A549 (cell line): ENCODE measurements around the gene TM4SF20. TPM values are rescaled to one million over a fixed set of nuclear protein-coding genes. Genes with fewer than 3 reads are reported as not detected.

ENCODE experiments used
- ATAC-seq, 2 experiments: fragments of 200-7000 bp in 1 of 2; fragments of >200 bp in 1 of 2; cut with Nextera tagmentation in 1 of 2; cut with Tn5 transposase in 1 of 2; 3 replicates each; pipeline versions ENCODE4 v1.8.0 to v1.9.1; 2018 to 2020; ENCODE audit warnings: mild to moderate bottlenecking in 1 of 2, moderate library complexity in 1 of 2
- CTCF ChIA-PET: fragments of 300-600 bp; sonication (Branson Sonifier 250); formaldehyde crosslinking; extraction: SDS; loops from one replicate; lab custom pipeline; 2021; ENCODE audit warnings: antibody characterized with exemption, inconsistent platforms; lab: Yijun Ruan, JAX
- POLR2A ChIA-PET: fragments of 350-600 bp; formaldehyde crosslinking; extraction: SDS; loops from one replicate; lab custom pipeline; 2021; ENCODE audit warnings: antibody characterized with exemption, inconsistent platforms; lab: Yijun Ruan, JAX
- DNase-seq, 2 experiments: peaks; one replicate each; pipeline versions ENCODE4 v3.0.0 to v3.0.0-alpha.2; 2011 to 2016; ENCODE audit warnings: low read depth in 1 of 2, low spot score in 1 of 2
- FAIRE-seq: peaks from 2 replicates; lab custom pipeline; 2011; peaks lifted over from hg19 to GRCh38; lab: Jason Lieb, UNC
- H3K27ac ChIP-seq, 2 experiments: fragments of >200 bp; sonication (Bioruptor Twin); formaldehyde crosslinking; 3 replicates each; pipeline ENCODE4 v1.5.1; 2016 to 2017
- H3K4me1 ChIP-seq: fragments of >200 bp; sonication (Bioruptor Twin); formaldehyde crosslinking; 3 replicates; pipeline ENCODE4 v1.6.1; 2016
- H3K4me2 ChIP-seq: fragments of >200 bp; sonication (Bioruptor Twin); formaldehyde crosslinking; 3 replicates; pipeline ENCODE4 v1.6.1; 2016
- H3K4me3 ChIP-seq: fragments of >200 bp; sonication (Bioruptor Twin); formaldehyde crosslinking; 3 replicates; pipeline ENCODE4 v1.5.1; 2016
- H3K9me3 ChIP-seq: fragments of >200 bp; sonication (Bioruptor Twin); formaldehyde crosslinking; 3 replicates; pipeline ENCODE4 v1.6.1; 2016
- CEBPB ChIP-seq, 2 experiments: fragments of >200 bp in 1 of 2; sonication (Bioruptor Twin) in 1 of 2; formaldehyde crosslinking in 1 of 2; IDR thresholded peaks; 2 replicates each; pipeline ENCODE4 v1.6.1; 2012 to 2016
- CHD2 ChIP-seq: fragments of 150-350 bp; IDR thresholded peaks from 2 replicates; pipeline ENCODE4 v1.6.1; 2014; ENCODE audit warnings: low read length; ENCODE audit not compliant: partially characterized antibody
- EP300 ChIP-seq, 2 experiments: fragments of >200 bp; sonication (Bioruptor Twin); formaldehyde crosslinking; IDR thresholded peaks; 2 replicates in 1 of 2; 3 replicates in 1 of 2; pipeline ENCODE4 v1.6.1; 2016 to 2017
- ESRRA ChIP-seq: fragments of 150-350 bp; IDR thresholded peaks from 2 replicates; pipeline ENCODE4 v1.6.1; 2014; ENCODE audit warnings: mild to moderate bottlenecking, low read length, borderline replicate concordance
- FOSB ChIP-seq: fragments of 250-450 bp; sonication (Bioruptor Pico); IDR thresholded peaks from 2 replicates; pipeline ENCODE4 v1.5.0; 2020; ENCODE audit warnings: mild to moderate bottlenecking, moderate library complexity
- GATA3 ChIP-seq: IDR thresholded peaks from 2 replicates; pipeline ENCODE4 v1.6.1; 2012; ENCODE audit warnings: borderline replicate concordance
- HDAC2 ChIP-seq: fragments of 200-600 bp; sonication (generic); IDR thresholded peaks from 2 replicates; pipeline ENCODE4 v1.6.1; 2016
- HOXA7 ChIP-seq: fragments of 250-450 bp; sonication (Bioruptor Pico); IDR thresholded peaks from 2 replicates; pipeline ENCODE4 v1.5.0; 2020; ENCODE audit warnings: mild to moderate bottlenecking, moderate library complexity
- HOXB5 ChIP-seq: fragments of 250-450 bp; sonication (Bioruptor Pico); IDR thresholded peaks from 2 replicates; pipeline ENCODE4 v1.5.0; 2020; ENCODE audit warnings: mild to moderate bottlenecking, moderate library complexity
- JUNB ChIP-seq: fragments of >200 bp; sonication (Bioruptor Twin); formaldehyde crosslinking; IDR thresholded peaks from 2 replicates; pipeline ENCODE4 v1.6.1; 2016
- MAFK ChIP-seq: fragments of 450-650 bp; IDR thresholded peaks from 2 replicates; pipeline ENCODE4 v1.6.1; 2014; ENCODE audit not compliant: partially characterized antibody
- POLR2A ChIP-seq: IDR thresholded peaks from 2 replicates; pipeline ENCODE4 v1.6.1; 2012; ENCODE audit warnings: mild to moderate bottlenecking, low read length
- RARB ChIP-seq: fragments of 250-450 bp; sonication (Bioruptor Pico); IDR thresholded peaks from 2 replicates; pipeline ENCODE4 v1.8.0; 2021; ENCODE audit warnings: mild to moderate bottlenecking, moderate library complexity
- RCOR1 ChIP-seq: fragments of 150-350 bp; IDR thresholded peaks from 2 replicates; pipeline ENCODE4 v1.6.1; 2014; ENCODE audit warnings: antibody characterized with exemption, low read length, low read depth
- RNF2 ChIP-seq: fragments of 200-600 bp; sonication (generic); IDR thresholded peaks from 2 replicates; pipeline ENCODE4 v1.6.1; 2016; ENCODE audit warnings: low read depth, mild to moderate bottlenecking, antibody characterized with exemption, moderate library complexity, borderline replicate concordance
- SMC3 ChIP-seq: fragments of >200 bp; sonication (Bioruptor Twin); formaldehyde crosslinking; IDR thresholded peaks from 3 replicates; pipeline ENCODE4 v1.6.1; 2018; ENCODE audit warnings: inconsistent platforms
- TFCP2L1 ChIP-seq: fragments of 250-450 bp; sonication (Bioruptor Pico); IDR thresholded peaks from 2 replicates; pipeline ENCODE4 v1.5.0; 2021; ENCODE audit warnings: mild to moderate bottlenecking
- TP53 ChIP-seq: fragments of 250-450 bp; sonication (Bioruptor Pico); IDR thresholded peaks from 2 replicates; pipeline ENCODE4 v1.5.0; 2021; ENCODE audit warnings: mild to moderate bottlenecking, moderate library complexity
- ZFP36 ChIP-seq: fragments of 450-650 bp; IDR thresholded peaks from 2 replicates; pipeline ENCODE4 v1.6.1; 2014; ENCODE audit warnings: borderline replicate concordance; ENCODE audit not compliant: partially characterized antibody
- ZSCAN20 ChIP-seq: fragments of 250-450 bp; sonication (Bioruptor Pico); IDR thresholded peaks from 2 replicates; pipeline ENCODE4 v1.8.0; 2022; ENCODE audit warnings: mild to moderate bottlenecking, moderate library complexity
- WGBS: methylation state at CpG from one replicate; pipeline ENCODE4 v1.1.6; 2017; ENCODE audit errors: missing lambda C conversion rate; 5-methylcytosine and 5-hydroxymethylcytosine counted together
- polyA plus RNA-seq, 4 experiments: library from polyadenylated mRNA; depleted of rRNA in 3 of 4; stranded (reverse); fragments of >200 nt; fragmentation: RNase III in 1 of 4; extraction: RNeasy Plus Mini Kit Qiagen cat#74134 plus additional on column Dnase treatment in 1 of 4; gene quantifications; 2 replicates in 3 of 4; 3 replicates in 1 of 4; pipeline ENCODE4 v1.2.3, GENCODE V29; 2011 to 2017
- TF ChIP-seq, protein P1 (sequence below): fragments of 200-600 bp; sonication (generic); IDR thresholded peaks from 2 replicates; pipeline ENCODE4 v1.6.1; 2016; ENCODE audit warnings: antibody characterized with exemption, mild to moderate bottlenecking, moderate library complexity
- TF ChIP-seq, protein P2 (sequence below): fragments of 450-650 bp; IDR thresholded peaks from 2 replicates; pipeline ENCODE4 v1.6.1; 2014; ENCODE audit warnings: antibody characterized with exemption

The TM4SF20 gene
- polyA plus RNA-seq, 2 of the 4 experiments (the other 2 are of a cell fraction), result 59.3 to 136 TPM

DNA sequence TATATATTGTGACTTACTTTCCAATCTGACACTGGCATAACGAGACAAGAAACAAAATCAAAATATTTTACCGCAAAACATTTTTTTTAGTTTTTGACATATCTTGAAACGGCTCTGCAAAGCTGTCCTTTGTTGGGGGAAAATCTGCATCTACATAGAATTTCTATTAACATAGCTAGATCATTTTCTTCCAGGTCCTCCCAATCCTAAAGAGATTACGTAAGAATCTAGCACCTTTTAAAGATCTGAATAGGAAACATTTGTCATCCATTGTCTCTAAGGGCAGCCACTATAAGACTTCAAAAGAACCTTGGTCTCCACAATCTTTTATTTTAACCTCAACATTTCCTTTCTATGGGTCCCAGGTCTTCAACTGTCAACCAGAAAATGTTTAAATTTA, 55.3 kb downstream of the TM4SF20 start:
- no peak for DNase-seq
- WGBS, result 92% methylated on average over 4 of the region's 4 CpGs
- no peak for FAIRE-seq
- ATAC-seq, result no peak
- ChIA-PET POLR2A (no interaction called here), CTCF (interaction anchor here (1.7 kb wide), 1 partner anchor 443 kb away, joined by 5 read pairs; no protein-coding TSS in a partner anchor)
- H3K9me3 ChIP-seq, result peaks cover 3% of the 10 kb centered on the region; the same call in 1 of the 3 replicates
- peak overlapping the region in 1 of 2 experiments; percentile 97; a peak in 3 of 6 replicates for H3K27ac ChIP-seq
- peak overlapping the region; percentile 75 for H3K4me2 ChIP-seq
- H3K4me3 ChIP-seq, result no peak overlapping the region; the same call in 2 of the 3 replicates
- H3K4me1 ChIP-seq, result peaks cover 23% of the 10 kb centered on the region
- TF ChIP-seq RCOR1 (no peak), JUNB (no peak), HDAC2 (no peak), EP300 (IDR thresholded peaks at IDR 0.05) (no peak), POLR2A (no peak), FOSB (CRISPR knock-in tag) (no peak), ZFP36 (no peak), ESRRA (no peak), TP53 (no peak)

DNA sequence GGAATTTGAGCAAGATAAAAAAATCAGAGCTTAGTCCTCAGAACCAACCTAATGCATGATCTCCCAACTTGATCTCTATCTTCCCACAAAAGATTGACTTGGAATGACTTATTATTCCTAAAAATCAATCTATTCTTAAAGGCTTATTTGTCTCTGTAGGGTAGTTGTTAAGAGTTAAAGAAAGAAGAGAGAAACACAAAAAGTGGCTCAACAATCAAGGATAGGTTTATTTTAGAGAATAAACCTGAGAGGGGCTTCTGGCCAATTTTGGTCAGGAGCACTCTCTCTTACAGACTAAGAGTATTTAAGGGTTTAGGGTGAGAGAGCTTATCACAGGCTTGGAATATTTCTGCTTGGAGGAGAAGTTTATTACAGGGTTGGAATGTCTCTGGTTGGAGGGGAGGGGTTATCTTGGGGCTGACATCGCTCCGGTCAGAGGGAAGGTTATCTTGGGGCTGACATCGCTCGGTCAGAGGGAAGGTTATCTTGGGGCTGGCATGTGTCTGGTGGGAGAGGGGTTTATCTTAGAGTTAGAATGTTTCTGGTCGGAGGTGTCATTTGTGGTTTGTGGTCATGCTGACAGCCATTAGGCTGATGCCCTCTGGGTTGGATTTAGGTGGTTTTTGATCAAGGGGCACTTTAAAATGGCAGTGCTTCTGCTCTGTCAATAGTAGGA, 56.4 kb downstream of the TM4SF20 start:
- Histone ChIP-seq H3K4me3 (no peak overlapping the region), H3K27ac (no peak overlapping the region), H3K9me3 (peaks cover 3% of the 10 kb centered on the region; the same call in 1 of the 3 replicates), H3K4me2 (no peak overlapping the region), H3K4me1 (peaks cover 12% of the 10 kb centered on the region)
- 93% methylated on average over 5 of the region's 5 CpGs for WGBS
- no peak for FAIRE-seq
- TF ChIP-seq, protein P1, sequence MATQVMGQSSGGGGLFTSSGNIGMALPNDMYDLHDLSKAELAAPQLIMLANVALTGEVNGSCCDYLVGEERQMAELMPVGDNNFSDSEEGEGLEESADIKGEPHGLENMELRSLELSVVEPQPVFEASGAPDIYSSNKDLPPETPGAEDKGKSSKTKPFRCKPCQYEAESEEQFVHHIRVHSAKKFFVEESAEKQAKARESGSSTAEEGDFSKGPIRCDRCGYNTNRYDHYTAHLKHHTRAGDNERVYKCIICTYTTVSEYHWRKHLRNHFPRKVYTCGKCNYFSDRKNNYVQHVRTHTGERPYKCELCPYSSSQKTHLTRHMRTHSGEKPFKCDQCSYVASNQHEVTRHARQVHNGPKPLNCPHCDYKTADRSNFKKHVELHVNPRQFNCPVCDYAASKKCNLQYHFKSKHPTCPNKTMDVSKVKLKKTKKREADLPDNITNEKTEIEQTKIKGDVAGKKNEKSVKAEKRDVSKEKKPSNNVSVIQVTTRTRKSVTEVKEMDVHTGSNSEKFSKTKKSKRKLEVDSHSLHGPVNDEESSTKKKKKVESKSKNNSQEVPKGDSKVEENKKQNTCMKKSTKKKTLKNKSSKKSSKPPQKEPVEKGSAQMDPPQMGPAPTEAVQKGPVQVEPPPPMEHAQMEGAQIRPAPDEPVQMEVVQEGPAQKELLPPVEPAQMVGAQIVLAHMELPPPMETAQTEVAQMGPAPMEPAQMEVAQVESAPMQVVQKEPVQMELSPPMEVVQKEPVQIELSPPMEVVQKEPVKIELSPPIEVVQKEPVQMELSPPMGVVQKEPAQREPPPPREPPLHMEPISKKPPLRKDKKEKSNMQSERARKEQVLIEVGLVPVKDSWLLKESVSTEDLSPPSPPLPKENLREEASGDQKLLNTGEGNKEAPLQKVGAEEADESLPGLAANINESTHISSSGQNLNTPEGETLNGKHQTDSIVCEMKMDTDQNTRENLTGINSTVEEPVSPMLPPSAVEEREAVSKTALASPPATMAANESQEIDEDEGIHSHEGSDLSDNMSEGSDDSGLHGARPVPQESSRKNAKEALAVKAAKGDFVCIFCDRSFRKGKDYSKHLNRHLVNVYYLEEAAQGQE, result no peak
- no peak for TF ChIP-seq ZSCAN20 (CRISPR knock-in tag)
- no peak for TF ChIP-seq MAFK
- TF ChIP-seq RNF2, result no peak
- TF ChIP-seq CEBPB (IDR thresholded peaks at IDR 0.05), result no peak
- no peak for TF ChIP-seq RARB (CRISPR knock-in tag)
- TF ChIP-seq SMC3, result no peak
- no peak for TF ChIP-seq CHD2
- no peak for TF ChIP-seq POLR2A
- TF ChIP-seq HOXB5 (CRISPR knock-in tag), result no peak
- no peak for TF ChIP-seq TFCP2L1 (CRISPR knock-in tag)
- no peak for TF ChIP-seq HOXA7 (CRISPR knock-in tag)
- no peak for DNase-seq
- ChIA-PET CTCF (interaction anchor here (0.6 kb wide), 1 partner anchor 79 kb away, joined by 4 read pairs; no protein-coding TSS in a partner anchor), POLR2A (no interaction called here)
- ATAC-seq, result no peak

DNA sequence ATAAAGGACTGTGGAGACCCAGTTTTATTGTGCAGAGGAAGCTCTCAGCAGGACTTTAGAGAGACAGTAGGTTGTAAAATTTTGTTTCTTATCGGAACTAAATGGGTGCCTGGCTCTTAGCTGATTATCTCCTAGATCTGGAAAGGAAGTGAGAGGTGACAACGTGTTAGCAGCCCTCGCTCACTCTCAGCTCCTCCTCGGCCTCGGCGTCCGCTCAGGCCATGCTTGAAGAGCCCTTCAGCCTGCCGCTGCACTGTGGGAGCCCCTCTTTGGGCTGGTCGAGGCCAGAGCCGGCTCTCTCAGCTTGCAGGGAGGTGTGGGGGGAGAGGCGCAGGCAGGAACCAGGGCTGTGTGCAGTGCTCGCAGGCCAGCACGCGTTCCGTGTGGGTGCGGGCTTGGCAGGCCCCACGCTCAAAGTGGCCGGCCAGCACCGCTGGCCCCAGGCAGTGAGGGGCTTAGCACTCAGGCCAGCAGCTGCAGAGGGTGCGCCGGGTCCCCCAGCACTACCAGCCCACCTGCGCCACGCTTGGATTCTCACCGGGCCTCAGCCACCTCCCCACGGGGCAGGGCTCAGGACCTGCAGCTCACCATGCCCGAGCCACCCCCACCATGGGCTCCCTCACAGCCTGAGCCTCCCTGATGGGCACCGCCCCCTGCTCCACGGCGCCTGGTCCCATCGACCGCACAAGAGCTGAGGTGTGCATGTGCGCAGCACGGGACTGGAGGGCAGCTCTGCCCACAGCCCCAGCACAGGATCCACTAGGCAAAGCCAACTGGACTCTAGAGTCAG, 58.6 kb downstream of the TM4SF20 start:
- TF ChIP-seq SMC3 (no peak), RNF2 (no peak), GATA3 (no peak)
- TF ChIP-seq, protein P2, sequence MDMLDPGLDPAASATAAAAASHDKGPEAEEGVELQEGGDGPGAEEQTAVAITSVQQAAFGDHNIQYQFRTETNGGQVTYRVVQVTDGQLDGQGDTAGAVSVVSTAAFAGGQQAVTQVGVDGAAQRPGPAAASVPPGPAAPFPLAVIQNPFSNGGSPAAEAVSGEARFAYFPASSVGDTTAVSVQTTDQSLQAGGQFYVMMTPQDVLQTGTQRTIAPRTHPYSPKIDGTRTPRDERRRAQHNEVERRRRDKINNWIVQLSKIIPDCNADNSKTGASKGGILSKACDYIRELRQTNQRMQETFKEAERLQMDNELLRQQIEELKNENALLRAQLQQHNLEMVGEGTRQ, result no peak
- ChIA-PET CTCF (no interaction called here), POLR2A (interaction anchor here (0.5 kb wide), 1 partner anchor 255 kb away, joined by 5 read pairs; no protein-coding TSS in a partner anchor)
- H3K9me3 ChIP-seq, result peaks cover 3% of the 10 kb centered on the region; the same call in 1 of the 3 replicates
- H3K4me3 ChIP-seq, result no peak overlapping the region
- ATAC-seq, result no peak
- no peak overlapping the region for H3K27ac ChIP-seq
- FAIRE-seq, result no peak
- 0 out of 3 replicates have a peak, but pooled peaks cover 4% of the 10 kb centered on the region for H3K4me1 ChIP-seq
- H3K4me2 ChIP-seq, result no peak overlapping the region
- no peak for DNase-seq
- WGBS, result 86% methylated on average over 29 of the region's 33 CpGs
